Measurements from ENCODE around the gene HMGXB4.

DNA sequence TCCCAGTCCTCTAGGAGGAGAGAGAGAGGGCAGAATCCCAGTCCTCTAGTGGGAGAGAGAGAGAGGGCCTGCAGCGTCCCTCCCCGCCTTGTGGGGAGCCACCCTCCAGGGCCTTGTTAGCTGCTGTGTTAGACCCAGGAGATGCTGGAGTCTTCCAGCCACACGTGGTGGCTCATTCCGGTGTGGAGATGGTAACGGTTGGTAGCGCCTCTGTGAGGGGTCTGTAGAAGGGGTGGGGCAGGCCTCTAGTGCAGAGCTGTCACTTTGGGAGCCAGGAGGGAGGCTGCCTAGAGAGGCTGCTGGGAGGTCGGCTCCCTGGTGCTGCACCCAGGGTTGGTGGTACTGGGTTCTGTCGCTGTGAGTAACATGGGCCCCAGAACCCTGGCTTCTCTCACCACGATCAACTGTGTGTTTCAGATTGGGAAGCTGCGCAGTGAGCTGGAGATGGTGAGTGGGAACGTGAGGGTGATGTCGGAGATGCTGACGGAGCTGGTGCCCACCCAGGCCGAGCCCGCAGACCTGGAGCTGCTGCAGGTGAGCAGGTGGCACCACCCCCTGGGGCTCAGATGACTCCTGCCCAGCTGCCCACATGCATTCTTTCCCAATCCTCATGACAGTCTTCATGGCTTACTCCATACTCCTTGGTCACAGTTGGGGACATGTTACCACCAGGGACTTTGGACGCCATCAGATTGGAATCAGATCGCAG lies 69.7 kb downstream of the HMGXB4 start:
- TF ChIP-seq, protein P1, sequence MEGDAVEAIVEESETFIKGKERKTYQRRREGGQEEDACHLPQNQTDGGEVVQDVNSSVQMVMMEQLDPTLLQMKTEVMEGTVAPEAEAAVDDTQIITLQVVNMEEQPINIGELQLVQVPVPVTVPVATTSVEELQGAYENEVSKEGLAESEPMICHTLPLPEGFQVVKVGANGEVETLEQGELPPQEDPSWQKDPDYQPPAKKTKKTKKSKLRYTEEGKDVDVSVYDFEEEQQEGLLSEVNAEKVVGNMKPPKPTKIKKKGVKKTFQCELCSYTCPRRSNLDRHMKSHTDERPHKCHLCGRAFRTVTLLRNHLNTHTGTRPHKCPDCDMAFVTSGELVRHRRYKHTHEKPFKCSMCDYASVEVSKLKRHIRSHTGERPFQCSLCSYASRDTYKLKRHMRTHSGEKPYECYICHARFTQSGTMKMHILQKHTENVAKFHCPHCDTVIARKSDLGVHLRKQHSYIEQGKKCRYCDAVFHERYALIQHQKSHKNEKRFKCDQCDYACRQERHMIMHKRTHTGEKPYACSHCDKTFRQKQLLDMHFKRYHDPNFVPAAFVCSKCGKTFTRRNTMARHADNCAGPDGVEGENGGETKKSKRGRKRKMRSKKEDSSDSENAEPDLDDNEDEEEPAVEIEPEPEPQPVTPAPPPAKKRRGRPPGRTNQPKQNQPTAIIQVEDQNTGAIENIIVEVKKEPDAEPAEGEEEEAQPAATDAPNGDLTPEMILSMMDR (IDR thresholded peaks at IDR 0.05; ENCODE audit: low read depth, low read length, poor library complexity, severe bottlenecking): no peak
- no peak for TF ChIP-seq EZH2phosphoT487 (IDR thresholded peaks at IDR 0.05; ENCODE audit: borderline replicate concordance, low read length)

Measured in DOHH2 (cell line).